Measurements from ENCODE around the gene TOM1L2.

DNA sequence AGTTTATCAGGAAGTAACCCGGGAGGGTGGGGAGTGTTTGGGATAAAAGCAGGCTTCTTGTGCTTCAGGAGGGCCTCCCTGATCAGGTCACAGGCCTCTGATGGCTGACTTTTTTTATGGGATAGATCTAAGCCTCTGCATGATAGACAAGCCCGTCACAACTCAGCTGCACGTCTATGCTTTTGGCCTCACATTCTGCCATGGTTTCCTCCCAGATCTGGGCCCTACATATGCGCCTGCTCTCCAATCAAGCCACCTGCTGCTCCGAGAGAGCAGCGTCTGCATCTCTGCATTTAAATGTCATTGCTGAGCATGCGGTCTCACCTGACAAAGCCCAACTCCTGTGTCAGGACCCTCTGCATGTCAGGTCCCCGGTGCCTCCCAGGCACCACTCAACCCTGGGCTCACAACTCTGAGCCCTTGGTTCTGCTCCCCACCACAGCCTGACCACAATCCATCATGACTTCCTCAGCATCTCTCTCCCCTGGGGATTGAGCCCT, 90.1 kb downstream of the TOM1L2 start:
- TF ChIP-seq, protein P1, sequence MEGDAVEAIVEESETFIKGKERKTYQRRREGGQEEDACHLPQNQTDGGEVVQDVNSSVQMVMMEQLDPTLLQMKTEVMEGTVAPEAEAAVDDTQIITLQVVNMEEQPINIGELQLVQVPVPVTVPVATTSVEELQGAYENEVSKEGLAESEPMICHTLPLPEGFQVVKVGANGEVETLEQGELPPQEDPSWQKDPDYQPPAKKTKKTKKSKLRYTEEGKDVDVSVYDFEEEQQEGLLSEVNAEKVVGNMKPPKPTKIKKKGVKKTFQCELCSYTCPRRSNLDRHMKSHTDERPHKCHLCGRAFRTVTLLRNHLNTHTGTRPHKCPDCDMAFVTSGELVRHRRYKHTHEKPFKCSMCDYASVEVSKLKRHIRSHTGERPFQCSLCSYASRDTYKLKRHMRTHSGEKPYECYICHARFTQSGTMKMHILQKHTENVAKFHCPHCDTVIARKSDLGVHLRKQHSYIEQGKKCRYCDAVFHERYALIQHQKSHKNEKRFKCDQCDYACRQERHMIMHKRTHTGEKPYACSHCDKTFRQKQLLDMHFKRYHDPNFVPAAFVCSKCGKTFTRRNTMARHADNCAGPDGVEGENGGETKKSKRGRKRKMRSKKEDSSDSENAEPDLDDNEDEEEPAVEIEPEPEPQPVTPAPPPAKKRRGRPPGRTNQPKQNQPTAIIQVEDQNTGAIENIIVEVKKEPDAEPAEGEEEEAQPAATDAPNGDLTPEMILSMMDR (IDR thresholded peaks at IDR 0.05 in 4 of 5, conservative IDR thresholded peaks at IDR 0.05 in 1 of 5): no peak
- no peak for TF ChIP-seq POLR2A (IDR thresholded peaks at IDR 0.05)
